Hematopoietic multipotent progenitor cell treated with erythropoietin and hydrocortisone succinate and interleukin-3 and kit ligand, for 8 days (in vitro differentiated cells): ENCODE measurements around the gene WNT1.

ENCODE experiments used
- DNase-seq: peaks from one replicate; pipeline ENCODE4 v3.0.0-alpha.2; 2015

Gene WNT1

GRCh38 chr12:48981757-48982157 lies 3.6 kb downstream of the WNT1 start:
- no peak for DNase-seq

- DNase-seq = no peak
Measured at GRCh38 chr12:48982397-48983080, 4.4 kb downstream of the WNT1 start.

DNA sequence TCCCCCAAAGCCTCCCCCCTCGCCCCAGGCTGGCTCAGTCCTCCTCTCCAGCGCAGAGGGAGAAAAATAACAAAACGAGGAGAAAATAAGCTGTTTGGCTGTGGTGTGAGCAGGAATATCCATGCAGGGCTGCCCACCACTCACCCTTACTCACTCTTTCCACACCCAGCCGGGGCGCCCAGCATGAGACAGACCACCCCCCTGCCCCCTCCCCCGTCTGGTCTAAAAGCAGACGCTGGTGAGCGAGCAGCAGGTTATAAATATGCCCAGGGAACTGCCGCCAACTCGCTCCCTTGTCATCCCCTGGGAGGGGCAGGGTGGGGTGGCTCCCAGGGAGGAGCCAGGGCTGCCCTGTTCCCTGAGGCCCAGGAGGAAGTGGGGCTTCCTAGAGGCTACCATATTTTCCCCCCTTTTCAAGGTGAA lies 7.4 kb downstream of the WNT1 start:
- DNase-seq = no peak

DNA sequence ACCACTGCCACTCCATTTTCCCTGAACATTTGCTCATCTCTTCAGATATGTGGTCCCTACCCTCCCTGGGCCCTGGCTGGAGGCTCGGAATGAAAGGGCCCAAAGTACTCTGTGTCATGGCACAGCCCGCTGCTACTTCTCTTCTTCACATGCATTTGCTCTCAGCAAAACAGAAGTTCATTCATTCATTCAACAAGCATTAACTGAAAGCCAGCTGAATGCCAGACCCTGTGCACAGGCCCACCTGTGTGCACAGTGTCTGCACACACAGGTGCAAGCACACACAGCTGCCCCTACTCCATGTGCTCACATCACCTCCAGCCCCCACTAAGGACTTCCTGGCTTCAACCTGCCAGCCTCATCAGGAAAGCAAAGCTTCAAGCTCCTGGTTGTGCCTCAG lies 7.8 kb downstream of the WNT1 start:
- no peak for DNase-seq

DNA sequence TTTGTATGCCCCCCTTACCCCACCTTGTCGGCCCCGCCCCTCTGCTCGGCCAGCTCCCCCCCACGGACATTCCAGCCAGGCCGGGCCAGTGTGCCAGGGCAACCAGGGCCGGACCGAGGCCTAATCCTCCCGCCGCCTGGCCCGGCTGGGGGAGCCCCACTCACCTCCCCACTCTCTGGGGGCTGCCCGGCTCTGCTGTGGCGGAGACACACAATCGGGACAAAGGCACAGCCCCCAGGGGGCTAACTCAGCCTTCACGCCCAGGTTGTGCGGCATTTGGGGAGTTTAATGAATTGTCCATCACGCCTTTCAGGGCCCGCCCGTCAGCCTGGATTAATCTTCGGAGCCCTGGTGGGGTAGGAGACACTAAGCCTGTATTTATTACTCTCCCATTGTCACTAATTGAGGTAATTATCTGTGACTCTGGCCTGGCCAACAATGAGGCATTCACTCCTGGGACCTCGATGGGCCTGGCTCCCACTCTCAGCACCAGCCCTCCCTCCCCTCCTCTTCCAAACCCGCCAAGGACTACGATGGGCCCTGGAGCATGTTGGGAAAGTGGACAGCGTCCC lies 8.7 kb downstream of the WNT1 start:
- no peak for DNase-seq

DNA sequence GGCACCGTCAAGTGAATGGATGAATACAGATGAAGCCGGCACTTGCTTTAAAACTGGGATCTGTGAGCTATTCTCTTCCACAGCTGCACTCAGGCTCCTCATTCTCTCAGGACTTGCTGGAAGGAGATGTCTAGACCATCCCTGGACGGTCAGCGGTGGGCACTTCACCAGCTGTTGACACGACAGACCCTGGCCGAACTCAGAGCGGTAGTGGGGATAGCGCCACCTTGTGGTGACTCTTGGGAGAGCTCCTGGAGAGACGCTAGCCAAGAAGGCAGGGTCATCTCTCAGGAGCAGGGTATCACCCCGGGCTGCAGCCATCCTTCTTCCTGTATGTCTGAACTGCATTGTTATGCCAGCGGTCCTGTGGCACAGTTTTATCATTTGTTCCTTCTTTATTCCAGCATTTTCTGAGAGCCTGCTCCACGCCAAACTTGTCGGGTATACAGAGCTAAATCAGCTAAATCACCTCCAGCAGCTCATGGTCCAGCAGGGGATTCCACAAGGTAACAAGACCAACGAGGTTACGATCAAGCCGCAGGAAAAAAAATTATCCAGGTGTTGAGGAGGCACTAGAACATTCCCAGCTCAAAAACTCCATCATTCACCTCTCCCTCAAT lies 10.0 kb downstream of the WNT1 start:
- DNase-seq = peak; percentile 60

GRCh38 chr12:48990552-48990951 lies 12.4 kb downstream of the WNT1 start:
- no peak for DNase-seq

- no peak for DNase-seq
Measured at GRCh38 chr12:48991247-48992050, 13.3 kb downstream of the WNT1 start.

- DNase-seq = no peak
Measured at GRCh38 chr12:48993787-48994186, 15.7 kb downstream of the WNT1 start.

- DNase-seq = no peak
Measured at GRCh38 chr12:48994224-48995085, 16.3 kb downstream of the WNT1 start.

GRCh38 chr12:48995086-48995879 lies 17.2 kb downstream of the WNT1 start:
- DNase-seq = peak; percentile 68

GRCh38 chr12:48996794-48997718 lies 18.9 kb downstream of the WNT1 start:
- peak; percentile 83 for DNase-seq

GRCh38 chr12:48997719-48998496 lies 19.8 kb downstream of the WNT1 start:
- DNase-seq = peak; percentile 56

DNA sequence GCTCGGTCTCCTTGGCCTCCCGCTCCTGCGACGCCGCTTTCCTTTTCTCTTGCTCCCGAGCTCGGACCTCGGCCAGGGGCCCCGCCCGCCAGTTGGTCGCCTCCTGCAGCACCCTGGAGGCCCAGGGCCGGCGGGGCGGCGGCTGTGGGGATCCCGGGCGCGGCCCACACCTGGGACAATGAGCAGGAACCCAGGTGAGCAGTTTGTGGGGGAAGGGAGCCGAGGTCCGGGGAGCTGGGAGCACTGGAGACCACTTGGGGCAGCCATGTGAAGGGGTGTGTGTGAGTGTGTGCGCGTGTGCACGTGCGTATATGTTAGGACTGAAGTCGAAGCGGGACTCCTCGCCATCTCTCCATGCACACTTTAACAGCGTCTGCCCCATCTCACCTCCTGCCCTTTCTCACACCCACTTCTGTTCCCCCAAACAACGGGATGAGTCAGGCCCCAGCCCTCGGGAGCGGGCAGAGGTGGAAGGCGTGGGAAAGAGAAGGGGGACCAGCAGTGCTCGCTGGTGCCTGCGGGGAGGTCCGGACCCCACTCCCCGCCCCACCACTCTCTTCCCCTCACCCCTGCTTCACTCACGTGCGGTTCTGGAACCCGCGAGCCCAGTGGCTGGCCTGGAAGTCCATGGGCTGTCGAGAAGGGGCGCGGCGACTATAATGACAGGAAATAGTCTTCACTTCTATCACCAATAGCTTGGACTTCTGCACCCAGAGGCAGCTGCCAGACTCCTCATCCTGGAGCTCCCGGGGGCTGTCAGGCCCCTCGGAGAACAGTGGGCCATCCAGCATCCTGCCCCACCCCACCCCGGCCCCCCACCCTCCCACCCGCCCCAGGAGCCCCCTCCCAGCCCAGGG lies 20.6 kb downstream of the WNT1 start:
- DNase-seq = peak; percentile 49

DNA sequence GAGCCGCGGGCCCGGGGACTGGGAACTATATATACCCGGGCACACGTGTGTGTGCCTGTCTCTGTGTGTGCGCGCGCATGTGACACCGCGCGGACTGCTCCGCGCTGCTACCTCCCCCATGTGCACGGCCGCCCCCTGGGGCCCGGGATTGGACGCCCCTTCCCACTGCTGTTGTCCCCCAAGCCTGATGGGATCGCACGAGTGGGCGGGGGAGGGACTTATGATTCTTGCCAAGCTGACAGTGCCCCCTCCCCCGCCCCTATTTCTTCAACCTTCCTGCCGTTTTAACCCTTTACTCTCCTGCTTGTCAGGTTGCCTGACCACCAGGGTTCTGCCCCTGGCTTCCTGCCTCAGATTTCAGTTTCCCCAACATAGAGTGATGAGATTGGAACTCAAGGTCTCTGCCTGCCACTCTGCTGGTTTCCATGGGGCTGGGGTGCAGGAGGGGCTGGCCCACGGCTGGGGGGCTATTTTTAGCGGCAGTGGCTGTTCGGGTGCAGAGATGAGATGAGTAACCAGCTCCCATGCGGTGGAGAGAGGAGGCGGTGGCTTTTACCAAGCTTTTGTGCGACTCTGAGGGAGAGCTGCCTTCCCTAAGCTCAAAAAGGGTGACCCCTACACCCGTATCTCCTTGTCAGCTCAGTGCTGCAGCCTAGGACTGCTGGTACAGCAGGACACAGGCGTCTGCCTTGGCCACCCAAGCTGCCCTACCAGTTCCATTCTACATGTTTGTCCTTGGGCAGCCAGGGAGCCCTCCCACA lies 21.4 kb downstream of the WNT1 start, which contains the start of gene DDN:
TSS of gene DDN (minus strand) at position 5 of the 761 bp plus-strand sequence. CDS start 88 bp downstream, outside the sequence.
- DNase-seq = peak; percentile 72

GRCh38 chr12:49000346-49000745 lies 22.2 kb downstream of the WNT1 start:
- no peak for DNase-seq

DNA sequence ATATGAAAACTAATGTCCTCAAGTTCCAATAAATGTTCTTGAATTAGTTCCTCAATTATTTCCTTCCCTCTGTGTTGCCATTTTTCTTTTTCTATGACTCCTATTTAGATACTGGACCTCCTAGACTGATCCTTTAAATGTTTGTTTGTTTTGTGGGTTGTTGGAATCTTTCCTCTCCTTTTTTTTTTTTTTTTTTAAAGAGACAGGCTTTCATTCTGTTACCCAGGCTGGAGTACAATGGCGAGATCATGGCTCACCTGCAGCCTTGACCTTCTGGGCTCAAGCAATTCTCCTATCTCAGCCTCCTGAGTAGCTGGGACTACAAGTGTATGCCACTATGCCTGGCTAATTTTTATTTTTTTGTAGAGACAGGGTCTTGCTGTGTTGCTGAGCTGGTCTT lies 30.8 kb downstream of the WNT1 start:
- no peak for DNase-seq
